Measurements from ENCODE around the gene HPSE2.

The HPSE2 gene

GRCh38 chr10:98445200-98445812 is 790.3 kb downstream of the HPSE2 start:
- Histone ChIP-seq H3F3A (ENCODE audit: insufficient read depth) (no peaks in the 10 kb centered on the region), H3K27me3 (ENCODE audit: low read length) (no peaks in the 10 kb centered on the region), H3K79me2 (ENCODE audit: insufficient read depth, low read length) (peaks cover 24% of the 10 kb centered on the region; the same call in 1 of the 2 replicates), H3K27ac (ENCODE audit: low read depth, low read length) (0 out of 2 replicates have a peak overlapping the region, but pooled peaks have one; percentile 74), H3K9me3 (ENCODE audit: insufficient read depth, low read length) (no peaks in the 10 kb centered on the region), H3K4me2 (ENCODE audit: low read depth, low read length, poor library complexity, severe bottlenecking) (peak overlapping the region; percentile 61), H4K20me1 (ENCODE audit: low read depth, low read length) (no peaks in the 10 kb centered on the region), H3K9ac (ENCODE audit: low read length) (peak overlapping the region; percentile 89), H3K36me3 (ENCODE audit: low read length) (peaks cover 16% of the 10 kb centered on the region; the same call in 1 of the 2 replicates), H3K4me3 (ENCODE audit: insufficient read depth, low read length, poor library complexity, severe bottlenecking) (peak overlapping the region; percentile 88), H2AFZ (ENCODE audit: low read depth, low read length, severe bottlenecking) (no peak overlapping the region), H3K9me2 (replicated peaks; ENCODE audit: insufficient read depth, low read length) (no peaks in the 10 kb centered on the region)
- no peak for TF ChIP-seq CTCF (IDR thresholded peaks at IDR 0.05; ENCODE audit: insufficient read depth, low read length, poor library complexity, severe bottlenecking)
- no peak for TF ChIP-seq EZH2phosphoT487 (conservative IDR thresholded peaks at IDR 0.05; ENCODE audit: low read length)

GRCh38 chr10:98444314-98445006 is 791.2 kb downstream of the HPSE2 start:
- no peak overlapping the region for H3K4me3 ChIP-seq (ENCODE audit: insufficient read depth, low read length, poor library complexity, severe bottlenecking)
- H3K36me3 ChIP-seq (ENCODE audit: low read length) = peaks cover 21% of the 10 kb centered on the region; the same call in 1 of the 2 replicates
- no peaks in the 10 kb centered on the region for H3K9me2 ChIP-seq (replicated peaks; ENCODE audit: insufficient read depth, low read length)
- peaks cover 24% of the 10 kb centered on the region; the same call in 1 of the 2 replicates for H3K79me2 ChIP-seq (ENCODE audit: insufficient read depth, low read length)
- H2AFZ ChIP-seq (ENCODE audit: low read depth, low read length, severe bottlenecking) = no peak overlapping the region
- H3K9ac ChIP-seq (ENCODE audit: low read length) = no peak overlapping the region
- H3K4me2 ChIP-seq (ENCODE audit: low read depth, low read length, poor library complexity, severe bottlenecking) = no peak overlapping the region
- no peak overlapping the region for H3K27ac ChIP-seq (ENCODE audit: low read depth, low read length)
- TF ChIP-seq CTCF (IDR thresholded peaks at IDR 0.05; ENCODE audit: insufficient read depth, low read length, poor library complexity, severe bottlenecking) = no peak
- no peak for TF ChIP-seq EZH2phosphoT487 (conservative IDR thresholded peaks at IDR 0.05; ENCODE audit: low read length)
- no peaks in the 10 kb centered on the region for H4K20me1 ChIP-seq (ENCODE audit: low read depth, low read length)
- no peaks in the 10 kb centered on the region for H3K27me3 ChIP-seq (ENCODE audit: low read length)
- no peaks in the 10 kb centered on the region for H3K9me3 ChIP-seq (ENCODE audit: insufficient read depth, low read length)
- H3F3A ChIP-seq (ENCODE audit: insufficient read depth) = no peaks in the 10 kb centered on the region

GRCh38 chr10:98438715-98439114 is 796.9 kb downstream of the HPSE2 start:
- Histone ChIP-seq H4K20me1 (ENCODE audit: low read depth, low read length) (no peaks in the 10 kb centered on the region), H3K36me3 (ENCODE audit: low read length) (peaks cover 37% of the 10 kb centered on the region), H3K4me2 (ENCODE audit: low read depth, low read length, poor library complexity, severe bottlenecking) (no peak overlapping the region)

More at GRCh38 chr10:98438715-98439114, 796.9 kb downstream of the HPSE2 start:
- Histone ChIP-seq H3K27ac (ENCODE audit: low read depth, low read length) (no peak overlapping the region), H3K9me2 (replicated peaks; ENCODE audit: insufficient read depth, low read length) (no peaks in the 10 kb centered on the region), H3K79me2 (ENCODE audit: insufficient read depth, low read length) (peaks cover 3% of the 10 kb centered on the region; the same call in 1 of the 2 replicates), H3K9ac (ENCODE audit: low read length) (no peak overlapping the region), H3F3A (ENCODE audit: insufficient read depth) (no peaks in the 10 kb centered on the region), H3K4me3 (ENCODE audit: insufficient read depth, low read length, poor library complexity, severe bottlenecking) (no peak overlapping the region), H2AFZ (ENCODE audit: low read depth, low read length, severe bottlenecking) (no peak overlapping the region), H3K27me3 (ENCODE audit: low read length) (no peaks in the 10 kb centered on the region), H3K9me3 (ENCODE audit: insufficient read depth, low read length) (no peaks in the 10 kb centered on the region)
- no peak for TF ChIP-seq CTCF (IDR thresholded peaks at IDR 0.05; ENCODE audit: insufficient read depth, low read length, poor library complexity, severe bottlenecking)
- no peak for TF ChIP-seq EZH2phosphoT487 (conservative IDR thresholded peaks at IDR 0.05; ENCODE audit: low read length)
